SHP77 treated with DMSO at 0.1 percent for 48 hours (cell line): ENCODE data around the gene VASH1.
"Not testable (repeated sequence)": the region's sequence is repeated elsewhere in the genome, so short reads cannot be mapped to it uniquely, and the experiment has no call there.

Source experiments
- DNase-seq: peaks from one replicate; lab custom pipeline; 2025; lab: John Stamatoyannopoulos, UW

The VASH1 gene

GRCh38 chr14:76761136-76761959, at the start of gene VASH1:
Gene VASH1, plus strand, starts transcription at chr14:76761468. Its CDS starts 1,354 bp downstream, at chr14:76762822.
- no peak for DNase-seq

- no peak for DNase-seq
These were observed 48.1 kb upstream of the VASH1 start for GRCh38 chr14:76713121-76713520.

DNA sequence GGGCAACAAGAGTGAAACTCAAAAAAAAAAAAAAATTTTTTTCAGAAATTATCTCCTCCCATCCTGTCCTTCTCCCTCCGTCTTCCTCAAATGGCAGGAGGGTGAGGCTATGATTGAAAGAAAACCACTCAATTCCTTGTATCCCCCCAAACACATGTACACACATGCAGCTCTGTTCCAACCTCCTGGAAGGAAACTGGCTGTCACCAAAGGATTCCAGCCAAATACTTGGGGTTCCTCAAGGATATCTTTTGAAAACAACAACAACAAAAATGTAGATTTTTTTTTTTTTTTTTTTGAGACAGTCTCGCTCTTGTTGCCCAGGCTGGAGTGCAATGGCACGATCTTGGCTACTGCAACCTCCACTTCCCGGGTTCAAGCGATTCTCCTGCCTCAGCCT, 46.8 kb upstream of the VASH1 start:
- no peak for DNase-seq

DNA sequence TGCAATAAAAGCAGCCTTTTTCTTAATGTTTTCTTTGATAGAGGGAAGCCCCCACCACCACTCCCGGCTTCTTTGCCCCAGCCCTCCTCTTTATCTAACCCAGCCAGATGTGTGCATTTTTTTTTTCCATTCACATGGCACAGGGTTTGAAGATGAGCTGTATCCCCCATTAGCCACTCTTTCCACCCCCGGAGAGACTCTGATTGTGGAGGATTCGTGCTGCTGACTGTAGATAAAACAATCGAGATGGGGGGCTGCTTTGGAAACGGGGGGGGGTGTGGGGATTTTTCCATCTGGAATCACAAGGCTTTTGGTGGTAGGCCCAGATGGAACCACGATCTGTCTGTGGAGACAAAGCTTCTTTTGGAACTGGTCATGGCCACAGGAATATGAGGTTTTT, 46.2 kb upstream of the VASH1 start:
- DNase-seq = no peak

DNA sequence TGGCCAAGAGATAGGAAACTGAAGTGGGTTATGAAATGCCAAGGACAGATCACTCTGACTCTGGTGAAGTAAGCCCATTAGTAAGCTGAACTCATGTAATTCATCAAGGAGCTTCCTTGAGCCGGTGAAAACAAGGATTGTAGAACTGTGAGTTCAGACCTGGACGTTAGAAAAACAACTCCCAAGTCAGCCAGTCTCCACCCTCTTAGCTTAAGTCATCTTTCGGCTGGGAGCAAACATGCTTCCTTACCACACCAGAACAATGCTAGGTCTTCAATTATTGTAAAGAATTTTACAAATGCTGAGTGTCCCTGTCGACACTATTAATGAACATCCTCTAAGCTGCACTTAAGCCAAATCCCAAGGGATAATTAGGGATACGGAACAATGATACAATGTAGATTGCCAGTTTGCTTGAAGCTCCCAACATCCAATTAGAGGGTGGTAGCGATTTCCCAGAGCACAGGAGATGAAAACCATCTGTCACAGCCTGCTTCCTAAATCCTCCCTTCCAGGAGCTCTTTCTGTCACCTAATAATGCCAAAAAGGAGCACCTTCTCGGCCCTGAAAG, 45.7 kb upstream of the VASH1 start:
- no peak for DNase-seq

- no peak for DNase-seq
These were observed 45.0 kb upstream of the VASH1 start for GRCh38 chr14:76716285-76716684.

GRCh38 chr14:76717508-76718290, 43.6 kb upstream of the VASH1 start:
- no peak for DNase-seq

GRCh38 chr14:76718306-76719040, 42.8 kb upstream of the VASH1 start:
- DNase-seq = no peak

- DNase-seq = no peak
These were observed 41.6 kb upstream of the VASH1 start for GRCh38 chr14:76719666-76720065.

GRCh38 chr14:76720382-76720813, 40.9 kb upstream of the VASH1 start:
- peak; percentile 38 for DNase-seq

- DNase-seq = not testable (repeated sequence)
These were observed 39.8 kb upstream of the VASH1 start for GRCh38 chr14:76721506-76721905.

- no peak for DNase-seq
These were observed 36.4 kb upstream of the VASH1 start for GRCh38 chr14:76724651-76725550.

DNA sequence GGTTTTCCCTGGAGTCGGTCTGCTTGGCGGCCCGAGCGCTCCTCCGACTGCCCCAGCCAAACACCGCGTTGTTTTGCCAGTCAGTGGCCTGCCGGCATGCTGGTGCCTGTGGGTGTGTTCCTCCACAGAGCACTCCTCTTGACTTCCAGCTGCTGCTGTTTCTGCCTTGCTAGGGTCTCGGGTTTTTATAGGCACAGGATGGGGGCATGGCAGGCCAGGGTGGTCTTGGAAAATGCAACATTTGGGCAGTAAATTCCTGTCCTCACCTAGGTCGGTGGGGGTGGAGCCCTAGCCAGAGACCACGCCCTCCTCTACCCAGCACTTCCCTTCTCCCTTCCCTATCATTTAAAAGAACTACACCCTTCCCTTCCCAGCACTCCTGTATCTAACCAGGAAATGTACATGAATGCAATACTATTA, 34.7 kb upstream of the VASH1 start:
- DNase-seq = no peak

DNA sequence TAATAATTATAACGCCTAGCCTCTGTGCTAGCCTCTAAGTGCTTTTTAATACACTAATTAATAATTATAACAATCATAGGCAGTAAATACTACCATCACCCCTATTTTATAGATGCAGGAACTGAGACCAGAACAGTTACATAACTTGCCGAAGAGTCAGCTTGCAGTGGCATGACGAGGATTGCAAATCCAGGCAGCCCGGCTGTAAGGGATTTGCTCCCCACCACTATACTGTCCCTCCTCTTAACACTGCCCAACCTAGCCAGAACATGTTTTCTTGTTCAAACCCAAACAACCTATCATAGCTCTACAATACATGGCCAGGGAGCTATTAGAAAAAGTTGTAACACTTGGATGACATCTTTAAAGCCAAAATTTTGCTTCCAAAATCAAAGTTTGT, 33.9 kb upstream of the VASH1 start:
- no peak for DNase-seq

- no peak for DNase-seq
These were observed 33.4 kb upstream of the VASH1 start for GRCh38 chr14:76727901-76728300.

- no peak for DNase-seq
These were observed 32.0 kb upstream of the VASH1 start for GRCh38 chr14:76729258-76729657.

GRCh38 chr14:76729953-76730505, 31.2 kb upstream of the VASH1 start:
- DNase-seq = no peak

DNA sequence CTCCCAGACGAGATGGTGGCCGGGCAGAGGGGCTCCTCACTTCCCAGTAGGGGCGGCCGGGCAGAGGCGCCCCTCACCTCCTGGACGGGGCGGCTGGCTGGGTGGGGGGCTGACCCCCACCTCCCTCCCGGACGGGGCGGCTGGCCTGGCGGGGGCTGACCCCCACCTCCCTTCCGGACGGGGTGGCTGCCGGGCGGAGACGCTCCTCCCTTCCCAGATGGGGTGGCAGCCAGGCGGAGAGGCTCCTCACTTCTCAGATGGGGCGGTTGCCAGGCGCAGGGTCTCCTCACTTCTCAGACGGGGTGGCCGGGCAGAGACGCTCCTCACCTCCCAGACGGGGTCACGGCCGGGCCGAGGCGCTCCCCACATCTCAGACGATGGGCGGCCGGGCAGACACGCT, 26.8 kb upstream of the VASH1 start:
- not testable (repeated sequence) for DNase-seq

GRCh38 chr14:76736514-76736913, 24.8 kb upstream of the VASH1 start:
- DNase-seq = no peak

- DNase-seq = no peak
These were observed 20.2 kb upstream of the VASH1 start for GRCh38 chr14:76741074-76741473.

- DNase-seq = no peak
These were observed 19.1 kb upstream of the VASH1 start for GRCh38 chr14:76742185-76742584.
